GM18526 (cell line): ENCODE data around the gene GRB7.

Experiments
- POLR2A ChIP-seq: IDR thresholded peaks from 3 replicates; pipeline ENCODE4 v1.6.1; 2011; ENCODE audit not compliant: insufficient read length; ENCODE audit errors: extremely low read depth

The GRB7 gene

DNA sequence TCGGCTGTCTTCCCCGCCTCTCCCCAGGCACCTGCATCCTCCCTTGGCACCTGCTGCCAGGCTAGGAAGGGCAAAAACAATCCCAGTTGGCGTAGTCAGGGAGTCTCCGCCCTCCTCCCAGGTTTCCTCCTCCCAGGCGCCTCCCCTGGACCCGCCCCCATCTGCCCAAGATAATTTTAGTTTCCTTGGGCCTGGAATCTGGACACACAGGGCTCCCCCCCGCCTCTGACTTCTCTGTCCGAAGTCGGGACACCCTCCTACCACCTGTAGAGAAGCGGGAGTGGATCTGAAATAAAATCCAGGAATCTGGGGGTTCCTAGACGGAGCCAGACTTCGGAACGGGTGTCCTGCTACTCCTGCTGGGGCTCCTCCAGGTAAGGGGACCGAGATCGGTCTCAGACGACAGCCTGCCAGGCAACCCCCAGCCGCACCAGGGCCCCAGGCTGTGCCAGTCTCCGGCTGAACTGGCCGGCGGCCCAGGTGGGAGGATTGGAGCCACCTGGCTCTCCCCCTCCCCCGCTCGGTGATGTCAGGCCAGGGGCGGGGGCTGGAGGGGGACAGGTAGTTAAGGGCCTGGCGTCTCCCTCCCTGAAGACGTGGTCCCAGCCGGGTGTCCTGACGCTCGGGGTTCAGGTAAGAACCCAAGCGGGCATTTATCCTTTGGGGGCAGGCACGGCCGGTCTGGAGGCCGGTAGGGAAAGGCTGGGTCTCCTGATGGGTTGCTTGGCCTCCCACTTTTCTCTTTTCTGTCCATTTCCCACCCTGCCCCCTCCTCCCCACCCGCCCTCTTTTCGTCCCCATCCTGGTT is at the start of gene GRB7:
GRB7 (plus strand) TSS at position 179 of the 808 bp plus-strand sequence. CDS start 4,364 bp downstream, outside the sequence.
- no peak for TF ChIP-seq POLR2A

GRCh38 chr17:39688475-39688835 is 49.3 kb upstream of the GRB7 start:
- TF ChIP-seq POLR2A = no peak

DNA sequence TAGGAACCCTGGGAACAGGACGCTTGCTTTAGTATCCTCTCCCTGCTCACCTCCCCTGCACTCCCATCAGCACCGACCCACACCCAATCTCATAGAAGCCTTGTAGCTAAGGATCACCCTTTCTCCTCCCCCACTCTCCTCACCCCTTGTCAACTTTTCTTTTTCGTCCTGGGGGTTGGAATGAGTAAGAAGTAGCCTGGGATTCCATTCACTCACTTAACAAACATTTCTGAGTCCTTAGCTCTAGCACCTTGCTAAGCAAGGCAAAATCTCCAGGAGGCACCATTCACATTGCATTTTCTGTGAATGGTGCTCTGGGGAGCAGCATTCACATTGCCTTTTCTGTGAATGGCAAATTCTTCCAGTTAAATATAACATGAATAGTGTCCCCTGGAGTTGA is 48.8 kb upstream of the GRB7 start:
- TF ChIP-seq POLR2A = no peak

DNA sequence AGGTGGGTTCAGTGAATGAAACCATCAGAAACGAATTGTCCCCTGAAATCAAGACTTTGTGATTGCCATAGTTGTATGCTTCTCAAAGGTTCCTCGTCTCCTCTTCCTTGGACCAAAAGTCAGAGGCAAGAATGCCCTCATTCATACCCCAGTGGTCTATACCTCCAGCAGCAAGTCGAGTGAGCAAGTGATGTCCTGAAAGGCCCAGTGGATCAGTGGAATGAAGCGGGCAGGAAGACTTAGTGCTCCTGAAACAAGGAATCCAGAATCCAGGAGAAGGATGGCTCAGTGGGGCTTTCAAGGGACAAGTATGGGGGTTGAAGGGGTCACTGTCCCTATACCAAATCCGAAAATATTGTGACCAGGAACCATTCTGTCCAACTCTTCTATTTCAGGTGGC is 43.1 kb upstream of the GRB7 start:
- TF ChIP-seq POLR2A = no peak

DNA sequence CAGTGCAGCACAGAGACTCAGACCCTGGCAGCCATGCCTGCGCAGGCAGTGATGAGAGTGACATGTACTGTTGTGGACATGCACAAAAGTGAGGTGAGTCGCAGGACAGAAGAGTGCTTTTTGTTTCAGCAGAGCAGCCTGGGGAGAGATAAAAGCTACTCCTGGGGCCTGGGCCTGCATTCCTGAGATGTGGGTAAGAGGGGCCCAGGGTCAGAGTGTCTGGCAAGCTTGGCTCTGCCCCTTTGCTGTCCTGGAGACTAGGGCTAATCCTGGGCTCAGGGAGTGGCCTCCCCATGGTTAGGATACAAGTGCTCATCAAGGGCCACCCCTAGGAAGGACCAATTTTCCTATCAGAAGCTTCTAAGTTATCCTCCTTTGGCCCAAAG is 42.7 kb upstream of the GRB7 start:
- TF ChIP-seq POLR2A = no peak

DNA sequence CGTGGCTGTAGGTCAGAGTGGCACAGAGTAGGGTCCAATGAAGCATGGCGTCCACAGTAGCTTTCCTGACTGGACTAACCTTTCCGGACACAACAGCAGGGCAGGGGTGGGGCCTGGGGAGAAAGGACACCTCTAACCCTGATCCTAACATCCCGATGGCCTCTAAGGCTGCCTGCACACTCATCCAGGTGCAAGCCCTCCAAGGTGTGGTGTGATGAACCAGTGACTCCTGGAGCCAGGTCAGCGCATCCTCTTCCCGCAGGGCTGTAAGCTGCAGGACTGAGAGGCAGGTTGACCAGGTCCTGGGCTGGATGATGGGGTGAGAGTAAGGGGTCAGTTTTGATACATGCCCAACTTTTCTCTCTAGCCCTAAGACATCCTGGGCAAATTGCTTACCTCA is 41.0 kb upstream of the GRB7 start:
- TF ChIP-seq POLR2A = no peak

DNA sequence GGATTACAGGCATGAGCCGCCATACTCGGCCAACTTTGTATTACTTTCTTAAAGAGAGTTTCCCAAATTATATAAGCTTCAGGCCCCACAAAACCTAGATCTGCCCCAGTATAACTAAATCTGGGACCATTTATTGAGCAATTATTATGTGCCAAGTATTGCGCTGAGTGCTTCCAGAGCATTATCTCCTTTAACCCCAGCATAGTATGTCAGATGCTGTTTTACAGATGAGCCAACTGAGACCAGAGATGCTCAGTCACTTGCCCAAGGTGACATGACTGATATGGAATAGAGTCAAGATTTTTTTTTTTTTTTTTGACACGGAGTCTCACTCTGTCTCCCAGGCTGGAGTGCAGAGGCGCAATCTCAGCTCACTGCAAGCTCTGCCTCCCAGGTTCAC is 39.8 kb upstream of the GRB7 start:
- TF ChIP-seq POLR2A = no peak

DNA sequence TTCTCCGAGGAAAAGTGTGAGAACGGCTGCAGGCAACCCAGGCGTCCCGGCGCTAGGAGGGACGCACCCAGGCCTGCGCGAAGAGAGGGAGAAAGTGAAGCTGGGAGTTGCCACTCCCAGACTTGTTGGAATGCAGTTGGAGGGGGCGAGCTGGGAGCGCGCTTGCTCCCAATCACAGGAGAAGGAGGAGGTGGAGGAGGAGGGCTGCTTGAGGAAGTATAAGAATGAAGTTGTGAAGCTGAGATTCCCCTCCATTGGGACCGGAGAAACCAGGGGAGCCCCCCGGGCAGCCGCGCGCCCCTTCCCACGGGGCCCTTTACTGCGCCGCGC is 38.0 kb upstream of the GRB7 start, which contains the start of gene ERBB2:
ERBB2 (plus strand) TSS at position 247 of the 330 bp plus-strand sequence. CDS start 175 bp downstream, outside the sequence.
- TF ChIP-seq POLR2A = no peak

- TF ChIP-seq POLR2A = no peak
Measured at GRCh38 chr17:39700148-39700987, 37.4 kb upstream of the GRB7 start.

DNA sequence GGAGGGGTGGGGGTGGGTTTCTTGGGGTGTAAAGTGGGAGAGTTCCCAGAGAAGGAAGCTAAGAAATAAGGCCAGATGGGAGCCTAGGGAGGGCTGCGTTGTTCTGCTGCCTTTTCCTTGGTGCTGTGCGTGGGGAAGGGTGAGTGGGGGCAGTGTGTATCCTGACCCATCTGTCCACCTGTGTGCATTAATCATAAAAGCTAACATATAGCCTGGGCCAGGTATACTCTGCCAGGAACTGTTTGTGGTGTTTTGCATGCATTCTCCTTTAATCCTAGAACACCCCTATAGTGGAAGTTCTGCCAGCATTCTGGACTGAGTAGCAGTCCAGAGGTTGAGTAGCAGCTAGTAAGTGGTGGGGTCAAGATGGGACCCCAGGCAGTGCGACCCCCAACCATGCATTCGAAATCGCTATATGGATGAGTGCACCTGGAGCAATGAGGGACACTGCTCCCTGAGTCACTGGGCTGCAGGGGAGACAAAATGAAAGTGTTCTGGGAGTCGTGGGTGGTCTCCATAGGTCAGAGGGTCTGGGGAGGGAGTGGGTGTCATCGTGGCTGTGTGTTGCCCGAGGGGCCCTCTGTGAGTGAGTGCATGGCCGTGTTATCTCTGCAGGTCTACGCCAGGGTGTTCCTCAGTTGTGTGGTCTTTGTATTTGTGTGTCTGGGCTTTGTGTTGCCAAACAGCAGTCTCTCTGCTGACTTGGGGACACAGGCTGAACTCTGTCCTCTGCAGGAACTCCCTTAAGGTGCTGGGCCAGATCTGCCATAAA is 36.5 kb upstream of the GRB7 start:
- no peak for TF ChIP-seq POLR2A

DNA sequence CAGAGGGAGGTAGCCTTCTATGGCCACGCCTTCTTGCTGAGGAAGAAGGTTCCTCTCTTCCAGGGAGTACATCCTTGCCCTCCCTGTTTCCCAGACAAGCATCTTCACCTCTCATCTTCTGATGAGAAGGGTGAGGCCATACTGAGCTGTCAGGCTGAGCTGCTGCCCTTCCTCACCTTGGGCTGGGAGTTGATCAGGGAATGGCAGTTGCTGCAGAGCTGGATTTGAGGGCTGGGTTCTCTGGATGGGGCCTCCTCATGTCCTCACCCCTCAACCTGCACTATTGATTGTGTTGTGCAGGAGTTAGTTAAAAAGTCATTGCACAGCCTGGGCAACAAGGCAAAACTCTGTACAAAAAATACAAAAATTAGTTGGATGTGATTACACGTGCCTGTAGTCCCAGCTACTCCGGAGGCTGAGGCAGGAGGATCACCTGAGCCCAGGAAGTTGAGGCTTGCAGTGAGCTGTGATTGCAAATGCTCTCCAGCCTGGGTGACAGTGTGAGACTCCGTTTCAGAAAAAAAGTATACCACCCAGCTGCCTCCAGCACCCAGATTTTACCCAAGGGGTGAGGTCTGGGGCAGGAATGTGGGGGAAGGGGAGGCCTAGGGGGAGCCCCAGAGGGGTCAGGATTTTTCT is 35.8 kb upstream of the GRB7 start:
- no peak for TF ChIP-seq POLR2A

DNA sequence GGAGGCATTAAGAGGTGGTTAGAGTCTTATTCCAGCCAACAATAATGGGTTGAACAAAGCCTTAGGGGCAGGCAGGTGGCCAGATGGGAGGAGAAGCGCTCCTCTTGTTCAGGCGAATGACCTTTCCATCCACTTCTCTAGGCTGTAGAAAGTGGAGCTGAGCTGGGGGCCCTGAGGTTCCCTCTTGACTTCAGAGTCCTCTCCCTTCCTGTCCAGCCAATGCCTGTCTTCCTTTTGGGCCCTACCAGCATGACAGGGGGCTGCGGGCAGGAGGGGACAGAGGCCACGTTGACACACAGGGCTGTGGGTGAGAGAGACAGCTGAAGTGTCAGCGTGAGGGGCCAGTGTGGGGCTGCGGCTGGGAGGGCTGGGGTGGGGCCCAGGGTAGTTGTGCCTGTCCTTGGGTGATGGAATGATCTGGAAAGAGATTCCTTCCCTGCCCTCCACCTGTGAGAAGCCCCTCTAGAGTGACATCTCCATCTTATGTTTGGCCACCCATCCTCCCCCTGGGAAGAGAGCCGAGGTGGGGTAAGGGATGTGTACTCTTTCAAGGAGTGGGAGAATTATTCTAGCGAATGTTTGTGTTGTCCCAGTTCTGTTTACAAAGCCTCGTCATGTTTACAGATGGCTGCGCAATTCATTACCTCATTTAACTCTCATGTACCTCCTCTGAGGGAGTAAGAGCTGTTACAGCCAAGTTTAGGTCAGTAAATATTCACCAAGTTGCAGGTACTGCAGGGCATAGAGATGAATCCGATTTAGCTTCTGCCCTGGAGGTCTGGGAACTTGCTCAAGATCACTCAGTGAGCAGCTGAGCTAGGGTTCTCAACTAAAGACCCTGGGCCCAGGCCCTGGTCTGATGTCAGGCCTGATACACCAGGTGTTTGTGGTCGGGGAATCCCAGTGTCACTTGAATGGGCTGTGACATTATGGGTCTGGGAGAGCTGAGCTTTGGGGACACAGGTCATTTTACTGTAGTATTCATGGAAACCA is 34.5 kb upstream of the GRB7 start:
- TF ChIP-seq POLR2A = no peak

DNA sequence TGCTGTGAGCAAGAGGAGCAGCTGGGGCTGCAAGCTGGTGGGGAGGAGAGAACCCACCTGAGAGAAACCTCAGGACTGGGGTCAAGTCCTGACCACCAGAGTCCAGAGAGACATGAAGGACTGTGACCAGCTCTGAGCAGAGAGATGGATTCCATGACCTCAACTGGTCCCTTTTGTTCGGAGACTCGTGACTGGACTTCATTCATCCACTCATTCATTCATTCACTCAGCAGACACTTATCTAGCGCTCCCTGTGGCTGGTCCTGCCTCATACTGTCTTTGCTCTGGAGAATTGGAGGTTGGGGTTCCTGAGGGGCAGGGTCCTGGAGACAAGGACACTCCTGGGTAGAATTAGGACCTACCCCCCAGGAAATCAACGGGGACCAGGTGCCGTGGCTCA is 33.8 kb upstream of the GRB7 start:
- no peak for TF ChIP-seq POLR2A

GRCh38 chr17:39704821-39705551 is 32.8 kb upstream of the GRB7 start:
- TF ChIP-seq POLR2A = no peak
